Osteoblast (primary cell): Measurements from ENCODE around the gene SPINK2. TPM values are rescaled to one million over a fixed set of nuclear protein-coding genes. Genes with fewer than 3 reads are reported as not detected.

Source experiments
- DNase-seq: peaks from one replicate; pipeline ENCODE4 v3.0.0; 2011; ENCODE audit warnings: low spot score, mixed read lengths; ENCODE audit not compliant: insufficient read length; ENCODE audit errors: missing footprints
- H2AFZ ChIP-seq: 2 replicates; pipeline ENCODE4 v1.6.0; 2011; ENCODE audit warnings: mild to moderate bottlenecking, low read length
- H3K27ac ChIP-seq: 2 replicates; pipeline ENCODE4 v1.5.1; 2011; ENCODE audit warnings: mild to moderate bottlenecking, low read depth, low read length, moderate library complexity
- H3K27me3 ChIP-seq: 2 replicates; pipeline ENCODE4 v1.6.0; 2012; ENCODE audit warnings: mild to moderate bottlenecking, control low read depth, inconsistent platforms, low read length, moderate library complexity; ENCODE audit not compliant: insufficient read depth
- H3K36me3 ChIP-seq: 2 replicates; pipeline ENCODE4 v1.5.1; 2011; ENCODE audit warnings: mild to moderate bottlenecking, low read length, control low read depth, moderate library complexity; ENCODE audit not compliant: insufficient read depth
- H3K4me1 ChIP-seq: 2 replicates; pipeline ENCODE4 v1.5.1; 2011; ENCODE audit warnings: mild to moderate bottlenecking, low read length, control low read depth, moderate library complexity; ENCODE audit not compliant: insufficient read depth
- H3K4me2 ChIP-seq: 2 replicates; pipeline ENCODE4 v1.6.0; 2011; ENCODE audit warnings: mild to moderate bottlenecking, low read length; ENCODE audit not compliant: insufficient read depth
- H3K4me3 ChIP-seq: fragments of 200-600 bp; sonication (generic); 3 replicates; pipeline ENCODE4 v1.5.1; 2012; ENCODE audit warnings: mild to moderate bottlenecking, low read length, inconsistent platforms; ENCODE audit not compliant: insufficient read depth
- H3K79me2 ChIP-seq: 2 replicates; pipeline ENCODE4 v1.6.0; 2012; ENCODE audit warnings: mild to moderate bottlenecking, low read length, control low read depth, inconsistent platforms; ENCODE audit not compliant: insufficient read depth
- H3K9me3 ChIP-seq: 2 replicates; pipeline ENCODE4 v1.5.1; 2011; ENCODE audit warnings: low read depth, low read length, control low read depth
- H4K20me1 ChIP-seq: 2 replicates; pipeline ENCODE4 v1.6.0; 2012; ENCODE audit warnings: mild to moderate bottlenecking, low read length, control low read depth; ENCODE audit not compliant: insufficient read depth
- total RNA-seq: library from RNA; depleted of rRNA; stranded (reverse); fragments of >200 nt; gene quantifications from 2 replicates; pipeline ENCODE4 v1.2.3, GENCODE V29; 2012
- TF ChIP-seq, protein P1 (sequence below): IDR thresholded peaks from 2 replicates; pipeline ENCODE4 v1.5.1; 2011; ENCODE audit warnings: mild to moderate bottlenecking, low read depth, low read length, moderate library complexity; ENCODE audit errors: extremely low read depth

The SPINK2 gene
- total RNA-seq, 1 donor: not detected

DNA sequence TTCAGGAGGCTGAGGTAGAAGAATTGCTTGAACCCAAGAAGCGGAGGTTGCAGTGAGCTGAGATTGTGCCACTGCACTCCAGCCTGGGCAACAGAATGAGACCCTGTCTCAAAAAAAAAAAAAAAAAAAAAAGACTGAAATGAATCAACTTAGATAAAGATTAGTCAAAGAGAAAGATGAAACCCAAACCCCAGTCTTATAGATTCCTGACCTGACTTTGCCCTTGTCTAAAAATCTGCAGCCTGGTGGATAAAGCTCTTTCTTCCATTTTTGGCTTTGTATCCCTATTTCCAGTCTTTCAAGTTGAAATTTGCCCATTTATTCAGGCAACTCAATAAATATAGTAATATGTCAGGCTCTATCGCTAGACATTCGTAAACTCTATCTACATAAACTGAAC is 39.3 kb upstream of the SPINK2 start:
- Histone ChIP-seq H3K4me1 (peaks cover 2% of the 10 kb centered on the region), H3K36me3 (no peaks in the 10 kb centered on the region), H2AFZ (no peak overlapping the region), H3K4me2 (no peak overlapping the region), H3K27ac (no peak overlapping the region), H3K4me3 (no peak overlapping the region), H3K79me2 (no peaks in the 10 kb centered on the region), H3K9me3 (no peaks in the 10 kb centered on the region), H3K27me3 (peaks cover 12% of the 10 kb centered on the region), H4K20me1 (no peaks in the 10 kb centered on the region)
- TF ChIP-seq, protein P1, sequence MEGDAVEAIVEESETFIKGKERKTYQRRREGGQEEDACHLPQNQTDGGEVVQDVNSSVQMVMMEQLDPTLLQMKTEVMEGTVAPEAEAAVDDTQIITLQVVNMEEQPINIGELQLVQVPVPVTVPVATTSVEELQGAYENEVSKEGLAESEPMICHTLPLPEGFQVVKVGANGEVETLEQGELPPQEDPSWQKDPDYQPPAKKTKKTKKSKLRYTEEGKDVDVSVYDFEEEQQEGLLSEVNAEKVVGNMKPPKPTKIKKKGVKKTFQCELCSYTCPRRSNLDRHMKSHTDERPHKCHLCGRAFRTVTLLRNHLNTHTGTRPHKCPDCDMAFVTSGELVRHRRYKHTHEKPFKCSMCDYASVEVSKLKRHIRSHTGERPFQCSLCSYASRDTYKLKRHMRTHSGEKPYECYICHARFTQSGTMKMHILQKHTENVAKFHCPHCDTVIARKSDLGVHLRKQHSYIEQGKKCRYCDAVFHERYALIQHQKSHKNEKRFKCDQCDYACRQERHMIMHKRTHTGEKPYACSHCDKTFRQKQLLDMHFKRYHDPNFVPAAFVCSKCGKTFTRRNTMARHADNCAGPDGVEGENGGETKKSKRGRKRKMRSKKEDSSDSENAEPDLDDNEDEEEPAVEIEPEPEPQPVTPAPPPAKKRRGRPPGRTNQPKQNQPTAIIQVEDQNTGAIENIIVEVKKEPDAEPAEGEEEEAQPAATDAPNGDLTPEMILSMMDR: no peak
- DNase-seq: no peak

- Histone ChIP-seq H2AFZ (no peak overlapping the region), H3K4me3 (no peak overlapping the region), H4K20me1 (no peaks in the 10 kb centered on the region), H3K27me3 (peaks cover 14% of the 10 kb centered on the region), H3K36me3 (no peaks in the 10 kb centered on the region), H3K79me2 (no peaks in the 10 kb centered on the region), H3K4me1 (peaks cover 2% of the 10 kb centered on the region), H3K4me2 (no peak overlapping the region), H3K9me3 (no peaks in the 10 kb centered on the region), H3K27ac (no peak overlapping the region)
- no peak for DNase-seq
- TF ChIP-seq, protein P1: no peak
These were observed 38.3 kb upstream of the SPINK2 start for GRCh38 chr4:56859841-56860240.

DNA sequence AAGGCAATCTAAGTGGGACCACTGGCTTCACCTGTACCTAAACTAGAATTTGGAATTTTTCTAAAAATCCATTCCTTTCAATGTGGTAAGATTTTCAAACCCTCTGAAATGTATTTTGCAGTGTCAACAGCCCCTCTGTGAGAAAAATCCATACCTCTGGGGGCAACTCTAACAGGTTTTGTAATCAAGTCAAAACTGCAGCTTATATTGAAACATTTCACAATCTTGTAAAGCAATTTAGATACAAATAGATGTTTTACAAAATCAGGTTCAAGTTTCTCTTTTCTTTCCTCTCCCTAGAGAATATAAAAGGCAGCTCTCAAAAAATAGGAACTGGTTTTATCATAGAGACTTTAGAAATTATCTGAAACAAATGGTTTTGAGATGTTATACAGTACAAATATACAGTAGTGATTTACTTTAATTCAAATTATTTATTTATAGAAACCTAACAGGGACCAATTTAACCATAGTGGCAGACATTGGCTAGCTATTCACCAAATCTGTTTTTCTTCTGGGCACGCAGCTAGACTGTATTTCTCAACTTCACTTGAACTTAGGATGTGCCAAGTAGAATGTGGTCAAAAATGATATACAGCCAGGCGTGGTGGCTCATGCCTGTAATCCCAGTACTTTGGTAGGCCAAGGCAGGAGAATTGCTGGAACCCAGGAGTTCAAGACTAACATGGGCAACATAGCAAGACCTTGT is 36.3 kb upstream of the SPINK2 start:
- H3K36me3 ChIP-seq: no peaks in the 10 kb centered on the region
- H4K20me1 ChIP-seq: no peaks in the 10 kb centered on the region
- no peak overlapping the region for H3K4me3 ChIP-seq
- H2AFZ ChIP-seq: no peak overlapping the region
- H3K9me3 ChIP-seq: no peaks in the 10 kb centered on the region
- no peak for DNase-seq
- no peak overlapping the region for H3K4me2 ChIP-seq
- H3K27ac ChIP-seq: no peak overlapping the region
- H3K79me2 ChIP-seq: no peaks in the 10 kb centered on the region
- H3K27me3 ChIP-seq: peaks cover 14% of the 10 kb centered on the region
- TF ChIP-seq, protein P1: no peak
- H3K4me1 ChIP-seq: peaks cover 2% of the 10 kb centered on the region

DNA sequence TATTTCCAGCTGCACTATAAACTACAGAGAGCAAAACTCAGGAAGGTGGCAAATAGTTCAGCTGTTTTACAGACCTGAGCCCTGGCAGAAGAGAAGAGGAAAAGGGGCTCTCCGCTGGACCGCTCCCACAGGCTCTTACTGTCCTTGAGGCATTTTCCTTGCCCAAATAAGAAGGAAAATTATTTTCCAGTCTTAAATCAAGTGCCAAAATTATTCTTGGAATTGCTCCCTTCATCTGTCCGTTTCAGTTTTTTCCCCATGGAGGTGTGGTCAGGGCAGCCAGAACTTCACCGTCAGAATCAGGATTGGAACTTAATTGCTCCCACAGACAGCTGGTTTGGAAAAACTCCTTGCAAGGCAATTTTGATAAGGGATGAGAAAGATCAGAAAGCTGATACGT is 35.2 kb upstream of the SPINK2 start:
- no peak for DNase-seq
- no peak overlapping the region for H3K4me2 ChIP-seq

More for the DNA sequence above, 35.2 kb upstream of the SPINK2 start:
- no peaks in the 10 kb centered on the region for H4K20me1 ChIP-seq
- H3K4me1 ChIP-seq: peaks cover 2% of the 10 kb centered on the region
- no peak overlapping the region for H2AFZ ChIP-seq
- no peak overlapping the region for H3K4me3 ChIP-seq
- no peaks in the 10 kb centered on the region for H3K79me2 ChIP-seq
- H3K27me3 ChIP-seq: peaks cover 14% of the 10 kb centered on the region
- no peaks in the 10 kb centered on the region for H3K36me3 ChIP-seq
- TF ChIP-seq, protein P1: no peak
- no peaks in the 10 kb centered on the region for H3K9me3 ChIP-seq
- no peak overlapping the region for H3K27ac ChIP-seq
